Nephron progenitor cell (in vitro differentiated cells): Measurements from ENCODE around the gene OR6B3.
A peak's percentile ranks its signal among the peaks of the same experiment; 100 is the strongest.

Source experiments
- DNase-seq: peaks from one replicate; pipeline ENCODE4 v3.0.0; 2021
- H3K27ac Mint-ChIP-seq: 2 replicates; pipeline ENCODE4 v1.8.0; 2021; ENCODE audit warnings: mild to moderate bottlenecking, moderate library complexity, mixed read lengths
- H3K27me3 Mint-ChIP-seq: 2 replicates; pipeline ENCODE4 v1.8.0; 2021; ENCODE audit warnings: mild to moderate bottlenecking, low read depth, mixed read lengths; ENCODE audit not compliant: poor library complexity
- H3K36me3 Mint-ChIP-seq: 2 replicates; pipeline ENCODE4 v1.8.0; 2021; ENCODE audit warnings: low read depth, mixed read lengths
- H3K4me1 Mint-ChIP-seq: 2 replicates; pipeline ENCODE4 v1.8.0; 2021; ENCODE audit warnings: mixed read lengths
- H3K4me3 Mint-ChIP-seq: 2 replicates; pipeline ENCODE4 v1.8.0; 2021; ENCODE audit warnings: mild to moderate bottlenecking, moderate library complexity, mixed read lengths
- H3K9me3 Mint-ChIP-seq: 2 replicates; pipeline ENCODE4 v1.8.0; 2021; ENCODE audit warnings: mild to moderate bottlenecking, moderate library complexity, mixed read lengths
- CTCF ChIP-seq: fragments of 200-600 bp; sonication (generic); IDR thresholded peaks from 2 replicates; pipeline ENCODE4 v1.5.0; 2021; ENCODE audit warnings: antibody characterized with exemption

Gene OR6B3

GRCh38 chr2:240053173-240054155 is at the start of gene OR6B3:
Gene OR6B3, minus strand, starts transcription at chr2:240053521.
- H3K4me3 Mint-ChIP-seq, result no peak within 1 kb of the TSS
- no peak for DNase-seq
- no peak within 1 kb of the TSS for H3K27ac Mint-ChIP-seq
- TF ChIP-seq CTCF, result no peak
- H3K4me1 Mint-ChIP-seq, result no peaks in the 10 kb centered on the region
- H3K27me3 Mint-ChIP-seq, result peaks cover 92% of the 10 kb centered on the region
- H3K9me3 Mint-ChIP-seq, result no peaks in the 10 kb centered on the region
- H3K36me3 Mint-ChIP-seq, result no peaks in the 10 kb centered on the region

GRCh38 chr2:240098349-240098748 is 45.0 kb upstream of the OR6B3 start:
- DNase-seq, result no peak
- TF ChIP-seq CTCF, result no peak
- peaks cover 72% of the 10 kb centered on the region for H3K27me3 Mint-ChIP-seq
- no peak overlapping the region for H3K27ac Mint-ChIP-seq
- H3K4me1 Mint-ChIP-seq, result peaks cover 7% of the 10 kb centered on the region
- no peaks in the 10 kb centered on the region for H3K36me3 Mint-ChIP-seq
- H3K4me3 Mint-ChIP-seq, result no peak overlapping the region
- H3K9me3 Mint-ChIP-seq, result peaks cover 58% of the 10 kb centered on the region

GRCh38 chr2:240095556-240096523 is 42.5 kb upstream of the OR6B3 start:
- peak overlapping the region; percentile 70 for H3K4me3 Mint-ChIP-seq

GRCh38 chr2:240089306-240089705 is 36.0 kb upstream of the OR6B3 start:
- peaks cover 47% of the 10 kb centered on the region for H3K9me3 Mint-ChIP-seq
- H3K27me3 Mint-ChIP-seq, result peaks cover 29% of the 10 kb centered on the region
- no peaks in the 10 kb centered on the region for H3K4me1 Mint-ChIP-seq
- H3K36me3 Mint-ChIP-seq, result no peaks in the 10 kb centered on the region
- TF ChIP-seq CTCF, result no peak
- no peak overlapping the region for H3K27ac Mint-ChIP-seq
- H3K4me3 Mint-ChIP-seq, result no peak overlapping the region
- no peak for DNase-seq

More at GRCh38 chr2:240095556-240096523, 42.5 kb upstream of the OR6B3 start:
- TF ChIP-seq CTCF, result no peak
- H3K27me3 Mint-ChIP-seq, result peaks cover 75% of the 10 kb centered on the region
- peaks cover 59% of the 10 kb centered on the region for H3K9me3 Mint-ChIP-seq
- H3K36me3 Mint-ChIP-seq, result no peaks in the 10 kb centered on the region
- peaks cover 7% of the 10 kb centered on the region for H3K4me1 Mint-ChIP-seq
- no peak overlapping the region for H3K27ac Mint-ChIP-seq
- DNase-seq, result peak; percentile 60

GRCh38 chr2:240086563-240086962 is 33.2 kb upstream of the OR6B3 start:
- no peak for DNase-seq
- Mint-ChIP-seq H3K27ac (no peak overlapping the region), H3K9me3 (peaks cover 33% of the 10 kb centered on the region), H3K4me1 (no peaks in the 10 kb centered on the region), H3K4me3 (no peak overlapping the region), H3K36me3 (no peaks in the 10 kb centered on the region), H3K27me3 (peaks cover 13% of the 10 kb centered on the region)
- TF ChIP-seq CTCF, result no peak
